HG03025 (cell line): ENCODE data around the gene UBE2D1.

Experiments used
- ATAC-seq: cut with Tn5 transposase; IDR thresholded peaks from one replicate; pipeline ENCODE4 v1.9.1; 2021; ENCODE audit warnings: mild to moderate bottlenecking, moderate library complexity; ENCODE audit not compliant: unreplicated experiment, low FRiP score

UBE2D1 gene

GRCh38 chr10:58335306-58336005 lies 650 bp downstream of the UBE2D1 start:
- ATAC-seq, result peak; percentile 62

GRCh38 chr10:58336242-58336641 lies 1.4 kb downstream of the UBE2D1 start:
- no peak for ATAC-seq

GRCh38 chr10:58341422-58341821 lies 6.6 kb downstream of the UBE2D1 start:
- ATAC-seq, result no peak

GRCh38 chr10:58341947-58342346 lies 7.1 kb downstream of the UBE2D1 start:
- peak; percentile 47 for ATAC-seq

- no peak for ATAC-seq
These were observed 13.2 kb downstream of the UBE2D1 start for GRCh38 chr10:58347967-58348366.

DNA sequence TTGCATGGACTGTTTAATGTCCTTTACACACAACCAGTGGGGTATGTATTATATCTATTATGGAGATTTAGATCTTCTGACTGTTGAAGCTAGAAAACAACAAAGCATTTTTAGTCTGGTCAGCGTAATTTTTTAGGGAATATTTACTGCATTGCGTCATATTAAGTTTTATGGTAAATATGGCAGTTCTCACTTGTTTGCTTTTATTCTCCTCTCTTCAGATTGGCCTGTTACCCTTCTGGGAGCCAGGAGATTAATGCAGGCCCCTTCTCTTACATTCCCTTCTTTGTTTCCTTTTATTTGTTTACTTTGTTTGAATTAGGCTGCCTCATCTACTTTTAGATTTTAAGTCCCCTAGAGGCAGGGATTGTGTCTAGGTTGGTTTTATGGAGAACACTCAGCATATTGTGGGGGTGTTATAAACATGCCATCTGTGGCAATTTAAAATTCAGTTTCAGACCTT lies 13.8 kb downstream of the UBE2D1 start:
- ATAC-seq, result no peak

DNA sequence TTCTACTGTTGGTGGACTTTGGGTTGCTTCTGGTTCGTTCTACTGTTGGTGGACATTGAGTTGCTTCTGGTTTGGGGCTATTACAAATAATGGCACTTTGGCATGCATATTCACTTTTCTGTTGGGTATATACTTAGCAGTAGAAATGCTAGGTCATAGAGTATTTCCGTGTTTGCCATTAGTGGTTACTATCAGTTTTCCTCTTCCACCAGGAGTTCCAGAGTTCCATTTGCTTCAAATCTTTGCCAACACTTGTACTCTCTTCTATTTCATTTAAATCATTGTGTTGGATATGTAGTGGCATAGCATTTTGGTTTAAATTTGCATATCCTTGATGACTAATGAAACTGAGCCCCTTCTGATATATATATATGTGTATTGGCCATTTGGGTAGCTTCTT lies 15.2 kb downstream of the UBE2D1 start:
- no peak for ATAC-seq

DNA sequence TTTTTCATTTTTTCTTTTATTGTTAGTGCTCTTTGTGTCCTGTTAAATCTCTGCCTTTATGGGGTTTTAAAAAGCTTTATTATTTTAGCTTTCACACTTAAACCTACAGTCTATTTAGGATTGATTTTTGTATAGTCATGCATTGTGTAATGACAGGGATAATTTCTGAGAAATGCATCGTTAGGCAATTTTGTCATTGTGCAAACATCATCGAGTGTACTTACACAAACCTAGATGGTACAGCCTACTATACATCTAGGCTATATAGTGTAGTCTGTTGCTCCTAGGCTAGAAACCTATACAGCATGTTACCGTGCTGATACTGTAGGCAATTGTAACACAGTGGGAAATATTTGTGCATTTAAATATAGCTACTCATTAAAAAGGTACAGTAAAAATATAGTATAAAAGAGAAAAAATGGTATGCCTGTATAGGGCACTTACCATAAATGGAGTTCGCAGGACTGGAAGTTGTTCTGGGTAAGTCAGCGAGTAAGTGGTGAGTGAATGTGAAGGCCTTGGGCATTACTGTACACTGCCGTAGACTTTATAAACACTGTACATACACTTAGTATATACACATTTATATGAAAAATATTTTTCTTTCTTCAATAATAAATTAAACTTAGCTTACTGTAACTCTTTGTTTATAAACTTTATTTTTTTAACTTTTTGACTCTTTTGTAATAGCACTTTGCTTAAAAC lies 16.0 kb downstream of the UBE2D1 start:
- ATAC-seq, result no peak

DNA sequence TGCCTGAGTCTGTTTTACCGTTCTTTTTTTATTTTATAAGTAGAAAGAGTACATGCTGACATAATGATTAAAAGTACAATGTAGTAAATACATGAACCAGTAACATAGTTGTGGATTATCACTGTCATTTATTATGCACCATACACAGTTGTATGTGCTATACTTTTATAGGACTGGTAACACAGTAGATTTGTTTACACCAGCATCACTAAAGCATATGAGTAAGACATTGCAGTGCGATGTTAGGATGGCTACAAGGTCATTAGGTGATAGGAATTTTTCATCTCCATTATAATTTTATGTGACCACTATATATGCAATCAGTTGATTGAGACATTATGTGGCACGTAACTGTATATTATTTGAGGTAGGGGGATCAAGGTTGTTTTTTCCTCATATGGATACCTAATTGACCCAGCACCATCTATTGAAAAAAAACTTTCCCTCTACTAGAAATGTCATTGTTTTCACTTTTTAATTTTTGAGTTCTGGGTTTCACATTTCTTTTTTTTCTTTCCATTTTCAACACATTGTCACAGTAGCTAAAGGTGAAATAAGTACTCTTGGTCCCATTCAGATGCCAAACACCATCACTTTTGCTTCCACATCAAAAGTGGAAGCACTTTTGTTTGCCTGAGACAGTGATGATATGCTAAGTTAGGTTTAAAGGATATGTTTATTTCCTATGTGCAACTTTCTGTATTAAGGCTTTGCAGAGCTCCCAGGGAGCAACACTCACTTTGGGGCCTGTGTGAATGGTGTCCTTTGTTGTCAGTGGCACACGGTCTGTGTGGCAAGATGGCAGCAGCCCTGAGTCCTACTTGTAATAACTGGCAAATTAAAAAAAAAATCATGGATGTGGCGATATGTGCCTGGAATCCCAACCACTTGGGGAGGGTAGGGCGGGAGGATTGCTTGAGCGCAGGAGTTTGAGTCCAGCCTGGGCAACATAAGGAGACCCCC lies 17.1 kb downstream of the UBE2D1 start:
- ATAC-seq, result no peak

GRCh38 chr10:58352956-58353610 lies 18.3 kb downstream of the UBE2D1 start:
- no peak for ATAC-seq

GRCh38 chr10:58356756-58357155 lies 21.9 kb downstream of the UBE2D1 start:
- ATAC-seq, result no peak

DNA sequence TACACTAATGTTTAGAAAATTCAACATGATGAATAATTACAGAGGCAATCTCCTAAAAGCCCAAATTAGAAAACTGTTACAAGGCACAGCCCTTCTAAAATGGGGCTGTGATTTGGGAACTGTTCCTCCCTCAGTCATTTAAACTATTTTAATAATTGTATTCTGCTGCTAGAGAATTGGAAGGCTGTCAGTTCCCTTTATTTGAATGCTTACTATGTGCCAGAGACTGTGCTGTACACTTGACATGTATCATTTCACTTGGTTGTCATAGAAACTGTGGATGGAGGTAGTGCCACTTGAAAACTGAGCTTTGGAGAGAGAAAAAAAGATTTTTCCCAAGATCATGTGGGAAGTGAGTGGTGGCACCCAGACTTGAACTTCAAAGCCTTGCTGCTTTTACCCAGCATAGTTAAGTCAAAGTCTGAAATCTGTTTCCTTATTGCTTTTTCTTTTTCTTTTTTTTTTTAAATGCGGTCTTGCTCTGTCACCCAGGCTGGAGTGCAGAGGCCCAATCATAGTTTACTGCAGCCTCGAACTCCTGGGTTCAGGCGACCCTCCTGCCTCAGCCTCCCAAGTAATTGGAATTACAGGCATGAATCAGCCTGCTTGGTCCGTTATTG lies 23.6 kb downstream of the UBE2D1 start:
- no peak for ATAC-seq

DNA sequence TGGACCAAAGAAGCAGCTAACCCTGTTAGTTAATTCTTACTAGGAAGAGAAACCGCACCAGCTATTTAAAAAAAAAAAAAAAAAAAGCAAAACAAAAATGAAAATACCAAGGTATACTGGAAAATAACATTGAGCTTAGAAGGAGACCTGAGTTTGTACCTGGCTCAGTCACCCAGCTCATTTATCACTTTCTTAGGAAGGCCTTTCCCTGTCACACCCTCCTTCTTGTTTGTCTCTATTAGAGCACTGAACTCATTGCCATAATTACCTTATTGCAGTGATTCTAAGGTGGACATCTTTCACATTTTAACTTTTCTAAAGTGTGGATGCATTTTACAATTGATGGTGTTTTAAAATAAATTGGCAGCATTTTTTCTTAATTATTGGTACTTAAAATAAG lies 24.1 kb downstream of the UBE2D1 start:
- ATAC-seq, result no peak

GRCh38 chr10:58359541-58359940 lies 24.7 kb downstream of the UBE2D1 start:
- no peak for ATAC-seq

- no peak for ATAC-seq
These were observed 25.7 kb downstream of the UBE2D1 start for GRCh38 chr10:58360412-58361004.

- ATAC-seq, result no peak
These were observed 26.5 kb downstream of the UBE2D1 start for GRCh38 chr10:58361353-58361752.

DNA sequence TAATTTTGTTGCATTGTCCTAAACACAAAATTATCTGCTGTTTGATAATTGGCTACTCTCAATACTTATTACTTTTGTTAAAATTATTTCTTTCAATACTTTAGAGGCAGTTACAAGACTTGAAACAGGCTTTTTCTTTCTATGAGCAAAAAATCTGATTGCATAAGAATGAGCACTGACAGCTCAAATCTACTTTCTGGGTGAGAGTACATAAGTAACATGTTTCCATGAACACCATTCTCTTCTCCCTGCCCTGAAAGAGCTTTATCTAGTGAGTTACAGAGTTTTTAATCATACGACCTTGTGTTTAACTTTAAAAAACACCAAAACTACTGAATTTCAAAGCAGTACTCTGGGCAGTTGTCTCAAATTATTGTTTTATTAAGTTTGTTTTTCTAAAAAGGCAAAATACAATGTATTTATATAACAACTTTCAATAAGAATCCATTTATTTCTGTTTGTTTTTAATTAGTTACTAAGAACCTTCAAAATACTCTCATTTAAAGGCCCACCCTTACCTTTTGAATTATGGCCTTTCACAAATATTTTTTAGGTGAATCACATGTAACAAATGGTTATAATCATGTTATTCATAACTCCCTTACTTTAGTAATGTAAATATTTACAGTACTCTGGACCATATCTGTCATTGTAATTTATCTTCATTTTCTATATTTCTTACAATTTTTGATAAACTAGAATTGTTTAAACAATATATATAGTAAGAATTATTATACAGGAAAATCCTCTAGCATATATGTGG lies 27.4 kb downstream of the UBE2D1 start:
- no peak for ATAC-seq

- ATAC-seq, result no peak
These were observed 32.3 kb downstream of the UBE2D1 start for GRCh38 chr10:58367069-58367468.

- ATAC-seq, result no peak
These were observed 36.7 kb downstream of the UBE2D1 start for GRCh38 chr10:58371473-58371872.
